ENCODE measurements around the gene ZFAND2A. TPM values are rescaled to one million over a fixed set of nuclear protein-coding genes. Genes with fewer than 3 reads are reported as not detected.

ZFAND2A gene
- total RNA-seq, 6 experiments from 2014 or later: 24.3 to 43.1 (median 31.8) TPM

DNA sequence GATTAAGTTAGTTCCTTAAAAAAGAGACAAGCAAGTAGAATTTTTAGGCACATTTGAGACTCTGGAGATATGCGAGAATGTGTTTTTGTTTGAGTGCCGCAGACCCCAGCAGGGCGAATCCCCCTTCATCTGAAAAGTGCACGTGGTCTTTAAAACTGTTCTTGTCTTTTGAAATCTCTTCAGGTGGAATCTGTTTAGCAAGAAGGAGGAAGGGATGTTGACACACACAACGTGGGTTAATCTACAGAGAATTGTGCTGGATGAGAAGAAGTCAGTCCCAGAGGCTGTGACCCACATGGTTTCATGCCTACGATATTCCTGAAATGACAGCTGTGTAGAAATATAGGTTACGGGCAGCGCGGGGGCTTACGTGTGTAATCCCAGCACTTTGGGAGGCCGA, 27.1 kb upstream of the ZFAND2A start:
- Histone ChIP-seq H3K4me3 (no peak overlapping the region), H3K9me3 (no peaks in the 10 kb centered on the region), H3K4me1 (no peaks in the 10 kb centered on the region), H3K27ac (no peak overlapping the region), H3K36me3 (no peaks in the 10 kb centered on the region), H3K27me3 (no peaks in the 10 kb centered on the region)
- TF ChIP-seq, protein P1, sequence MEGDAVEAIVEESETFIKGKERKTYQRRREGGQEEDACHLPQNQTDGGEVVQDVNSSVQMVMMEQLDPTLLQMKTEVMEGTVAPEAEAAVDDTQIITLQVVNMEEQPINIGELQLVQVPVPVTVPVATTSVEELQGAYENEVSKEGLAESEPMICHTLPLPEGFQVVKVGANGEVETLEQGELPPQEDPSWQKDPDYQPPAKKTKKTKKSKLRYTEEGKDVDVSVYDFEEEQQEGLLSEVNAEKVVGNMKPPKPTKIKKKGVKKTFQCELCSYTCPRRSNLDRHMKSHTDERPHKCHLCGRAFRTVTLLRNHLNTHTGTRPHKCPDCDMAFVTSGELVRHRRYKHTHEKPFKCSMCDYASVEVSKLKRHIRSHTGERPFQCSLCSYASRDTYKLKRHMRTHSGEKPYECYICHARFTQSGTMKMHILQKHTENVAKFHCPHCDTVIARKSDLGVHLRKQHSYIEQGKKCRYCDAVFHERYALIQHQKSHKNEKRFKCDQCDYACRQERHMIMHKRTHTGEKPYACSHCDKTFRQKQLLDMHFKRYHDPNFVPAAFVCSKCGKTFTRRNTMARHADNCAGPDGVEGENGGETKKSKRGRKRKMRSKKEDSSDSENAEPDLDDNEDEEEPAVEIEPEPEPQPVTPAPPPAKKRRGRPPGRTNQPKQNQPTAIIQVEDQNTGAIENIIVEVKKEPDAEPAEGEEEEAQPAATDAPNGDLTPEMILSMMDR (IDR thresholded peaks at IDR 0.05): no peak
- TF ChIP-seq POLR2A (IDR thresholded peaks at IDR 0.05): no peak
- 71% methylated on average over 11 of the region's 11 CpGs for WGBS (ENCODE audit: insufficient coverage, low coverage, low lambda C conversion rate, missing lambda C conversion rate)
- ATAC-seq (no peak), DNase-seq (no peak)
- intact Hi-C loops (cut with DNase I): no loop called here

DNA sequence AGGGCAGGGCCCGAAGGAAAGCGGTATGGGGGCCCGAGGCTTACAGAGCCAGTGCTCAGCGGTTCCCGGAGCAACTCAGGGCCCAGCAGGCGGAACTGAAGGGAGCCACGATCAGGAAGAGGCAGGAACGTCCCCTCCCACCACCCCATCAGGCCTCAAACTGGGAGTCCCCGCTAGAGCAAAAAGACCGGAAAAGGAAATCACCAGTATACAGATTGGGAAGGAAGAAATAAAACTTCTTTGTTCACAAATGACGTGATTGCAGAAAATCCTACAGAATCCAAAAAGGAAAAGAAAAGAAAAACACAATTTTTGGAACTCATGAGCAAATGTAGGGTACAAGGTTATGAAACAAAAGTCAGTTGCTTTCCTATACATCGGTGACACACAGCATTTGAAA, 21.6 kb upstream of the ZFAND2A start:
- H3K36me3 ChIP-seq: no peaks in the 10 kb centered on the region
- TF ChIP-seq, protein P1 (IDR thresholded peaks at IDR 0.05): no peak
- TF ChIP-seq POLR2A (IDR thresholded peaks at IDR 0.05): no peak
- H3K4me1 ChIP-seq: peaks cover 0 to under 1% (median 0%) of the 10 kb centered on the region in 4 donors
- 33% methylated on average over 9 of the region's 12 CpGs for WGBS (ENCODE audit: insufficient coverage, low coverage, low lambda C conversion rate, missing lambda C conversion rate)
- ATAC-seq (peak in 1 of 4 donors; percentile 20), DNase-seq (no peak)
- no peak overlapping the region for H3K27ac ChIP-seq
- H3K27me3 ChIP-seq: no peaks in the 10 kb centered on the region
- H3K9me3 ChIP-seq: no peaks in the 10 kb centered on the region
- no peak overlapping the region for H3K4me3 ChIP-seq
- intact Hi-C loops (cut with DNase I): no loop called here

DNA sequence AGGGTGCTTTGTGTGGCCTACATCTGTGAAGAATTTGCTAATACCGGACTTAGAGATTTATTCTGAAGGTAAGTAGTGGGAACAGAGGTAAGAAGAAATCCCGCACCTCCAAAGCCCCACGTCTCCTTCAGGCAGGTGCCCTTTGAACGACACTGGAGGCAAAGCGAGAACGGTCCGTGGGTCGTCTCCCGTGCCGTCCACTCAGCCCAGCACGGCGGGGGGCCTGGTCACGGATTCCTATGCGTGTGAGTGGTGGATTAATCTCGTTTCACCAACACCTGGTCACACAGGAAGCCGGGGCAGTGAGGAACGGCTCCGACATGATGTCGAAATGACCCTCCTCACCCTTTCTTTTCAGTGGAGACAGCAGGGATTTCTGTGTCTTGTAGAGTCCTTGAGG, 21.0 kb upstream of the ZFAND2A start:
- intact Hi-C loops (cut with DNase I): no loop called here
- no CpG with 5 or more reads among the region's 19 CpGs for WGBS (ENCODE audit: insufficient coverage, low coverage, low lambda C conversion rate, missing lambda C conversion rate)
- no peak for TF ChIP-seq POLR2A (IDR thresholded peaks at IDR 0.05)
- TF ChIP-seq, protein P1 (IDR thresholded peaks at IDR 0.05): no peak
- no peak for ATAC-seq
- Histone ChIP-seq H3K4me1 (peaks cover 0 to 6% (median 0%) of the 10 kb centered on the region in 4 donors), H3K9me3 (no peaks in the 10 kb centered on the region), H3K27me3 (no peaks in the 10 kb centered on the region), H3K4me3 (no peak overlapping the region), H3K27ac (no peak overlapping the region), H3K36me3 (no peaks in the 10 kb centered on the region)
- DNase-seq: no peak

DNA sequence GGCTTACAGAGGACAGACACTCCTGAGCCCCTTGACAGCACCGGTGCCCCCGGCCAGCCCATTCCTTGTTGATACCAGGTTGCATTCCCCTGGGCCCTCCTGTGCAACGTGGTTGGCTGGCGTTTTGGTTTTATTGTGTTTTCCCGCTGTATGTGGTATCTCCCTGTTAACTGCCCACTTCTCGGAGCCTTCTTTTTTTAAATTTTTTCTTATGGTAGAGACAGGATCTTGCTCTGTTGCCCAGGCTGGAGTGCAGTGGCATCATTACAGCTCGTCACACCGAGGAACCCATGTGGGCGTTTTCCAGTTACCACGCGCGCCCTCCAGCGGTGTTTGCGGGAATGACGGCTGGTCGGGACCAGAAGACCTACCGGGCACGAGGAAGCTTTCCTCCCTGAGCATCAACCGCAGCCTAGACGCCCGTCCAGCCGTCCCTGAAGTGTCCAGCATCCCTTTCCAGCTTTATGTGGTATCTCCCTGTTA, 16.9 kb upstream of the ZFAND2A start:
- ATAC-seq (peak; percentile 66 to 78 (median 76)), DNase-seq (peak; percentile 64 to 74 (median 74))
- H3K9me3 ChIP-seq: no peaks in the 10 kb centered on the region
- intact Hi-C loops (cut with DNase I): loop anchor here in 1 of 2 donors (10.0 kb wide), 1 partner anchor 182 kb away; no protein-coding TSS in a partner anchor
- H3K4me1 ChIP-seq: peaks cover 0 to 9% (median 2%) of the 10 kb centered on the region in 4 donors
- no peak for TF ChIP-seq POLR2A (IDR thresholded peaks at IDR 0.05)
- TF ChIP-seq, protein P1 (IDR thresholded peaks at IDR 0.05): peak; percentile 52 to 74 (median 58)
- H3K36me3 ChIP-seq: no peaks in the 10 kb centered on the region
- no peaks in the 10 kb centered on the region for H3K27me3 ChIP-seq
- H3K27ac ChIP-seq: no peak overlapping the region
- WGBS (ENCODE audit: insufficient coverage, low coverage, low lambda C conversion rate, missing lambda C conversion rate): 43% methylated on average over 22 of the region's 22 CpGs
- no peak overlapping the region for H3K4me3 ChIP-seq

All from right lobe of liver (tissue), 6 donors.